B cell (primary cell): ENCODE measurements around the gene TMEM120B. TPM values are rescaled to one million over a fixed set of nuclear protein-coding genes. Genes with fewer than 3 reads are reported as not detected.

ENCODE experiments used
- ATAC-seq: fragments of 200-7000 bp; cut with Tn5 transposase; one replicate; pipeline ENCODE4 v1.10.0; 2021; ENCODE audit warnings: low read depth, mild to moderate bottlenecking, moderate number of reproducible peaks, moderate library complexity
- CTCF ChIA-PET: fragments of 350-600 bp; sonication (Branson Sonifier 250); formaldehyde crosslinking; loops from one replicate; lab custom pipeline; 2021; ENCODE audit warnings: antibody characterized with exemption, inconsistent platforms; lab: Charles Lee
- POLR2A ChIA-PET: fragments of 350-600 bp; sonication (Branson Sonifier 250); formaldehyde crosslinking; loops from one replicate; lab custom pipeline; 2021; ENCODE audit warnings: antibody characterized with exemption; lab: Charles Lee
- DNase-seq: peaks from one replicate; pipeline ENCODE4 v3.0.0; 2013
- H2AFZ ChIP-seq: 2 replicates; pipeline ENCODE4 v1.6.1; 2012; ENCODE audit warnings: mild to moderate bottlenecking, low read depth, low read length; ENCODE audit not compliant: insufficient read depth, poor library complexity, severe bottlenecking
- H3K27ac ChIP-seq, 2 donors: 1 replicate in 1 of 2; 2 replicates in 1 of 2; pipeline ENCODE4 v1.5.1; 2012 to 2013; ENCODE audit warnings: low read length in 2 of 2, mild to moderate bottlenecking in 2 of 2, moderate library complexity in 1 of 2
- H3K27me3 ChIP-seq, 4 experiments: fragments of 200-600 bp in 1 of 4; sonication (generic) in 1 of 4; replicated peaks in 1 of 4; 1 replicate in 2 of 4; 2 replicates in 2 of 4; pipeline versions ENCODE4 v1.6.1 to v1.7.0; 2013 to 2016; ENCODE audit warnings: low read length in 3 of 4, mild to moderate bottlenecking in 2 of 4, mixed read lengths in 1 of 4, moderate library complexity in 1 of 4; ENCODE audit not compliant: insufficient read depth in 4 of 4, control insufficient read depth in 3 of 4; ENCODE audit errors: control extremely low read depth in 1 of 4
- H3K36me3 ChIP-seq, 2 experiments: replicated peaks in 1 of 2; 1 replicate in 1 of 2; 2 replicates in 1 of 2; pipeline versions ENCODE4 v1.6.1 to v1.7.1; 2013; ENCODE audit warnings: low read length in 1 of 2; ENCODE audit not compliant: insufficient read depth in 2 of 2, control insufficient read depth in 1 of 2; ENCODE audit errors: control extremely low read depth in 1 of 2, extremely low read depth in 1 of 2
- H3K4me1 ChIP-seq, 2 donors: fragments of 200-600 bp in 1 of 2; sonication (generic) in 1 of 2; 1 replicate in 1 of 2; 2 replicates in 1 of 2; pipeline versions ENCODE4 v1.5.1 to v1.6.1; 2013 to 2017; ENCODE audit warnings: low read length in 2 of 2; ENCODE audit not compliant: control insufficient read depth in 2 of 2, insufficient read depth in 2 of 2
- H3K4me2 ChIP-seq: replicated peaks from 2 replicates; pipeline ENCODE3; 2012; ENCODE audit warnings: mild to moderate bottlenecking, low read depth, low read length; ENCODE audit not compliant: poor library complexity, severe bottlenecking
- H3K4me3 ChIP-seq, 5 experiments: fragments of 200-600 bp in 1 of 5; sonication (generic) in 1 of 5; 1 replicate in 3 of 5; 2 replicates in 2 of 5; pipeline versions ENCODE4 v1.5.1 to v1.7.0; 2011 to 2016; ENCODE audit warnings: low read length in 4 of 5, mild to moderate bottlenecking in 4 of 5, low read depth in 2 of 5, control low read depth in 1 of 5, moderate library complexity in 1 of 5; ENCODE audit not compliant: insufficient read depth in 1 of 5; ENCODE audit errors: control extremely low read depth in 1 of 5, extremely low read depth in 1 of 5
- H3K79me2 ChIP-seq: fragments of 200-600 bp; sonication (generic); one replicate; pipeline ENCODE4 v1.6.0; 2016; ENCODE audit warnings: low read length; ENCODE audit not compliant: control insufficient read depth, insufficient read depth
- H3K9ac ChIP-seq: fragments of 200-600 bp; sonication (generic); 2 replicates; pipeline ENCODE4 v1.6.1; 2017; ENCODE audit warnings: mild to moderate bottlenecking, low read length, moderate library complexity
- H3K9me3 ChIP-seq, 3 donors: one replicate each; pipeline versions ENCODE4 v1.6.1 to v1.7.1; 2013; ENCODE audit warnings: low read length in 2 of 3; ENCODE audit not compliant: control insufficient read depth in 2 of 3, insufficient read depth in 1 of 3; ENCODE audit errors: control extremely low read depth in 1 of 3
- H4K20me1 ChIP-seq: 2 replicates; pipeline ENCODE4 v1.6.0; 2012; ENCODE audit warnings: mild to moderate bottlenecking, low read length; ENCODE audit not compliant: insufficient read depth, control insufficient read depth, poor library complexity, severe bottlenecking
- H3K27ac Mint-ChIP-seq: one replicate; pipeline ENCODE4 v1.8.0; 2021; ENCODE audit warnings: mixed read lengths
- H3K27me3 Mint-ChIP-seq: one replicate; pipeline ENCODE4 v1.8.0; 2021; ENCODE audit warnings: mixed read lengths
- H3K4me1 Mint-ChIP-seq: one replicate; pipeline ENCODE4 v1.8.0; 2021; ENCODE audit warnings: mixed read lengths
- H3K4me3 Mint-ChIP-seq: one replicate; pipeline ENCODE4 v1.8.0; 2021; ENCODE audit warnings: mixed read lengths
- H3K9me3 Mint-ChIP-seq: one replicate; pipeline ENCODE4 v1.8.0; 2022; ENCODE audit warnings: mixed read lengths; ENCODE audit not compliant: insufficient read depth
- CTCF ChIP-seq: fragments of 200-600 bp; IDR thresholded peaks from one replicate; pipeline ENCODE4 v1.8.0; 2022; ENCODE audit warnings: antibody characterized with exemption, mild to moderate bottlenecking
- WGBS: methylation state at CpG from one replicate; pipeline ENCODE4 v1.1.5; 2013; ENCODE audit warnings: missing lambda C conversion rate; ENCODE audit not compliant: insufficient coverage; 5-methylcytosine and 5-hydroxymethylcytosine counted together
- intact Hi-C: fragments of 100-400 bp; cut with micrococcal nuclease; formaldehyde crosslinking; loops from one replicate; pipeline ENCODE4 v1.10.0; 2022
- polyA plus RNA-seq: library from polyadenylated mRNA; depleted of rRNA; stranded (reverse); fragments of >200 nt; gene quantifications from 2 replicates; pipeline ENCODE4 v1.2.3, GENCODE V29; 2012
- total RNA-seq, 2 donors: library from RNA; stranded (reverse); fragments of 120-200 nt in 1 of 2; gene quantifications; 1 replicate in 1 of 2; 2 replicates in 1 of 2; pipeline versions ENCODE4 v1.2.3 to v1.2.4, GENCODE V29; 2013 to 2022

The TMEM120B gene
- total and polyA plus RNA-seq, 2 donors (not counting 1 experiment from before 2014, with no cell fraction given): 9.2 to 9.7 TPM

- Histone ChIP-seq H3K79me2 (no peaks in the 10 kb centered on the region), H3K27ac (no peak overlapping the region), H3K9ac (no peak overlapping the region), H3K27me3 (no peaks in the 10 kb centered on the region), H3K36me3 (no peaks in the 10 kb centered on the region), H2AFZ (no peak overlapping the region), H3K9me3 (peaks cover 0 to 5% (median 0%) of the 10 kb centered on the region in 3 donors), H3K4me2 (no peak overlapping the region), H3K4me1 (peaks cover 0 to 4% of the 10 kb centered on the region in 2 donors), H3K4me3 (no peak overlapping the region), H4K20me1 (no peaks in the 10 kb centered on the region)
- Mint-ChIP-seq H3K4me3 (no peak overlapping the region), H3K27ac (no peak overlapping the region), H3K4me1 (peaks cover 2% of the 10 kb centered on the region), H3K27me3 (no peaks in the 10 kb centered on the region), H3K9me3 (no peaks in the 10 kb centered on the region)
- CTCF ChIA-PET: interaction anchor here (0.6 to 14.0 kb wide), 5 partner anchors 11 to 93 kb away, joined by 3 to 155 read pairs (median 4); partner anchors contain the start of genes RHOF and TMEM120B
- 100% methylated on average over 2 of the region's 3 CpGs for WGBS
- intact Hi-C loops: no loop called here
- ATAC-seq: no peak
- DNase-seq: no peak
- POLR2A ChIA-PET: interaction anchor here (0.6 kb wide), 1 partner anchor 82 kb away, joined by 3 read pairs; no protein-coding TSS in a partner anchor
- no peak for TF ChIP-seq CTCF
Observed at GRCh38 chr12:121701667-121702277, 10.8 kb upstream of the TMEM120B start.

DNA sequence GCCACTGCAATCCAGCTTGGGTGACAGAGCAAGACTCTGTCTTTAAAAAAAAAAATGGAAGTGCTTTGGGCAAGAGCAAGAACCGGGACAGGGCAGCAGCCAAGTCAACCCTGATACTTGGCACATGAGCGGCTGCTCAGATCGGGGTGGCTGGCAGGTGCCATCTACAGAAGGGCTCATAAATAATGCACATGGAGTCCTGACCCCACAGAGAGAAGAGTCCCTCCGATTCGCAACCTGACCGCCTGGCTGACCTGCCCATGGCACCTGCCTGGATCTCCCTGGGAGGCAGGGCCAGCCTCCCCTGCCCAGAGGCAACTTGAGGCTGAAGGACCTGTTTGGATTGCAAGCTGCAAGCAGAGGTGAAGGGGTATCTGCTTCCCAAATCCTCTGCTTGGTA is 9.6 kb upstream of the TMEM120B start:
- Histone ChIP-seq H3K4me3 (no peak overlapping the region), H3K4me1 (no peaks in the 10 kb centered on the region), H3K4me2 (no peak overlapping the region), H4K20me1 (no peaks in the 10 kb centered on the region), H3K9ac (no peak overlapping the region), H3K36me3 (no peaks in the 10 kb centered on the region), H3K79me2 (no peaks in the 10 kb centered on the region), H2AFZ (no peak overlapping the region), H3K27me3 (no peaks in the 10 kb centered on the region), H3K9me3 (peaks cover 0 to 5% (median 0%) of the 10 kb centered on the region in 3 donors), H3K27ac (no peak overlapping the region)
- ATAC-seq: no peak
- no peak for TF ChIP-seq CTCF
- ChIA-PET POLR2A (no interaction called here), CTCF (interaction anchor here (0.8 to 8.4 kb wide), 3 partner anchors 72 to 93 kb away, joined by 3 to 75 read pairs (median 3); no protein-coding TSS in a partner anchor)
- Mint-ChIP-seq H3K27ac (no peak overlapping the region), H3K27me3 (no peaks in the 10 kb centered on the region), H3K9me3 (no peaks in the 10 kb centered on the region), H3K4me1 (no peaks in the 10 kb centered on the region), H3K4me3 (no peak overlapping the region)
- WGBS: 96% methylated on average over 6 of the region's 6 CpGs
- intact Hi-C loops: no loop called here
- DNase-seq: no peak
